Activated CD4-positive, alpha-beta T cell treated with anti-CD3 and anti-CD28 coated beads for 48 hours (primary cell): ENCODE measurements around the gene MYOD1.

Source experiments
- DNase-seq: peaks from one replicate; pipeline ENCODE4 v3.0.0-alpha.2; 2020

MYOD1 gene

DNA sequence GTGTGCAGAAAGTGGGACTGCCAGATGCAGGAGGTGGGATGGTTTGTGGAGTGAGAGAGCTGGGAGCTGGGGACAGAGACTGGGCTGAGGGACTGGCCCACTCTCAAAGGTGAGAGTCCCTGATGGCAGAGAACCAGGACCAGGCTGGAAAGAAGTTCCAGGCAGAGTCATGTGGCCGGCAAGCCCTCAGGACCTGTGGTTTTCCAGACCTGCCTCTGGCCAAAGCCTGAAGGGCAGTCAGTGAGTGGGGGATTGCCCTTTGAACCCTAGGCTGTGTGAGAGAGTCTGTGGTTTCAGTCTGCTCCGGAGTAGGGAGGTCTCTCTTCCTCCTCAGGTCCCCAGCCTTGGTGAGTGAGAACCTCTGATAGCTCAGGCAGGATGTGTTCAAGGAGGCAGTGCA lies 32.2 kb downstream of the MYOD1 start:
- no peak for DNase-seq

DNA sequence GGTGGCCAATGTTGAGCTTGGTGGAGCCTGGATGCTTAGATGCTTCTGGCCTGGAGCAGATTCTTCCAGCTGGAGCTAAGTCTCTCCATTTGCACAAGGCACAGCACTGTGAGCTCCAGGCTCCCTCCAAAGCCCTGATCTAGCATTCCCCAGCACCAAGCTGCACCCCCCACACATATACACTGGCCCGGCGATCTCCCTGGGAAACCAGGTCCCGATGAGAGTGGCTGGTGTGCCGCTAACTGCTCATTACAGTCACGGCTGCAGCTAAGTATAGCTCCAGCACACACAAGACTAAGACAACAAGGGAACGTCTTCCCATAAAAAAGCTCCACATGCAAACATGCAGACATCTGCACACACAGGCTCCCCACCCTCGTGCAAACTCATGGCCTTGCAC lies 32.8 kb downstream of the MYOD1 start:
- DNase-seq: no peak

DNA sequence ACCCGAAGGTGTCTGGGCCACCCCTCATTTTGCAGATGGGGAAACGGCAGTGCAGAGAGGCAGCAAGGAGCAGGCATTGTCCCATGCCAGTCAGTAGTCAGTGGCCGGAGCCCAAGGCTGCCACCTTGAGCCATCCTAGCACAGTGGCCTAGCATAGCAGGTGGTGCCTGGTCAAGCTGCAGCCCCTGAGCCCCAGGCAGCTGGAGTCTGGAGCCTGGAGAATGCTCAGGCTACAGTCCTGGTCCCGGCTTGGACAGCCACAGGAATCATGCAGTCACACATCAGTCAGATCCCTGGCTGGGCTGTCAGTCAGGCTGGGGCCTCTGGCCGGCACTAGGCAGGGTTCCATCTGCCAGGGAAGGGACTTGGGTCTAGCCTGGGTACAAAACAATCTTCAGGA lies 33.8 kb downstream of the MYOD1 start:
- no peak for DNase-seq

DNA sequence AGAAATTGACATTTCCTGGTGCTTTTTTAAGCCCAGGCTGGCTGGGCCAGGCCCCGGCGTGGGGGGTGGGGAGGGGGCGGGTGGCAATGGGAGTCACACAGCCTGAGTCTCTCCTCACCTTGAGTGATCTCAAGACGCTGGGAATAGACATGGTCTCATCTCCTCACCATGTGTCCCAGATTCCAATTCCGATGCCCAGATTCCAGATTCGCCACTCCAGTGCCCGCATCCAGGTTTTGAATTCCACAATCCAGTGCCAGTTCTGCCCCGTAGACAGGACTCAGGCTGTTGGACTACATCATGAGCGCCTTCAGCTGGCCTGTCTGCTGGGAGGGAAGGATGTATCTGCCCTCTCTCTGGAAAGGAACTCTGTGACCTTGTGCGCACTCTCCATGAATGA lies 34.3 kb downstream of the MYOD1 start:
- no peak for DNase-seq

GRCh38 chr11:17755891-17756290 lies 36.5 kb downstream of the MYOD1 start:
- DNase-seq: no peak

DNA sequence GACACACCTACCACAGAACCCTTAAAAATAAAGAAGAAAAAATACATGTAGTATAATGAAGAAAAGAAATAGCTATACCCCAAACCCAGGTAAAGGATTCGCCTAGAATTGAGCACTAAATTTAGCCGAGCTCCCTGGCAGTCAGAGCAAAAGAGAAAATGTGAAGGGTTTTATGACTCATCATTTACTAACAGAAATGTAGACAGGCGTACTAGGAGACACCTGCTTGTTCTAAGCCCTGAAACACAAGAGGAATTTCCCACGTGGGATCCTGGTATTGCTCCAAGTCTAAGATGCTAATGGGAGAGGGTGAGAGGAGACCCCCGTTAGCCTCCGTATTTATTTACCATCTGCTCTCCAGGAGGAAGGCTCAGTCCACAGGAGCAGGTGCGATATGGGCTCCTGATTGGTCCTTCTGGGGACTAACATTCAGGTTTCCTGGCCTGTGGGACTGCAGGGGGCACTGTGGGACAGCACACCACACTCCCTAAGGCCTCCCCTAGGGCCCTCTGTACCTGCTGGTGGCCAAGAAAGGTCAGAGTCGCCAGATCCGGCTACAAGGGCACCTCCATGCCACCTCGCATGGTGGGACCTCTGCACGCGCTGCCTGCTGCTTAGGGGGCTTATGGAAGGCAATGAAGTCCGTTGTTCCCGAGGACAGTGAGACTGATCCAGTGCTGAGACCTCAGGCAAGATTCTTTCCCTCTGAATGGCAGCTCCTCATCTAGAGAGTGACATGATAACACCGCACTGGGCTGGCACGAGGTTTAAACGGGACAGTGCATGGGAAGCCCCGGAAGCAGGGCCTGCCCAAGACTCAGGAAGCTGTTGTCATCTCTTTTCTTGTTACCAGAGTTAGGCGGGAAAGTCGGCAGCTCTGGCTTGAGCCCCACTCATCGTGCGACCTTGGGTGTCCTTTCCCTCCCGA lies 41.0 kb downstream of the MYOD1 start:
- DNase-seq: peak; percentile 53

DNA sequence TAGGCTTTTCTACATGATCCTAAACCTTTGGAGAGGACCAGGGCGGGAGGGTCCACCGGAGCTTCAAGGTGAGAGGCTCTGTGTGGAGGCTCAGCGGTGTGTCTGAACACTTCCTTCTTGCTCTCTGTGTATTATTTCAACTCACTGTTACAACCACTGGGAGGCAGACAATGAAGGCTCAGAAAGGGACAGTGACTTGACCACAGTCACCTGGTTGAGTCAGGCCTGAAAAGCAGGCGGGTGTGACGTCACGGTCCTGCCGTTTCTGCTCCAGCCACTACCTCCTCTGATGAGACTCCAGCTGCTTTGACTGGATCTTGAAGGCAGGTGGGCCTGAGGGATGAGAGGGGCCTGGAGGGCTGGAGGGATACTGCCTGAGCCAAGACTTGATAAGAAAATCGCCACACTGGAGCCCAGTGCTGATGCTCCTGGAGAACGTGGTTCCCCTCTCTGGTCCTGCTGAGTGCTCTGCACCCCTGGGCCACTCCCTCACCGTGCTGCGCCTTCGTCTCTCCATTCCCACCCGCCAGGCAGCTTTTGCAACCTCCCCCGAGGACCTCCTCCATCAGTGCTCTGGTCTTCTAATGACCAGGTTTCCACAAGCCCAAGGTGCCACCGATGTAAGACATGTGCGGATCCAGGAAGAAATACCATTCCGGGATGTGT lies 43.1 kb downstream of the MYOD1 start:
- DNase-seq: no peak

GRCh38 chr11:17763244-17763643 lies 43.9 kb downstream of the MYOD1 start:
- no peak for DNase-seq

DNA sequence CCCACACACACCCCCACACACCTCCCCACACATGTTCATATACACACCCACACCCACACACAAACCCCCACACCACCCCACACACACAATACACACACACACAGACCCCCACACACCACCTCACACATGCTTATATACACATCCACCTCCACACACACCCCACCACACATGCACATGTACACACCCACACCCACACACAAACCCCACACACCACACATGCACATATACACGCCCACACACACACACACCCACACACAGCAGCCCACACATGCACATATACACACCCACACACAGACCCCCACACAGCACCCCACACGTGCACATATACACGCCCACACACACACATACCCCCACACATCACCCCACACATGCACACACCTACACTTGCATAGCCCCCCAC lies 44.3 kb downstream of the MYOD1 start:
- no peak for DNase-seq

DNA sequence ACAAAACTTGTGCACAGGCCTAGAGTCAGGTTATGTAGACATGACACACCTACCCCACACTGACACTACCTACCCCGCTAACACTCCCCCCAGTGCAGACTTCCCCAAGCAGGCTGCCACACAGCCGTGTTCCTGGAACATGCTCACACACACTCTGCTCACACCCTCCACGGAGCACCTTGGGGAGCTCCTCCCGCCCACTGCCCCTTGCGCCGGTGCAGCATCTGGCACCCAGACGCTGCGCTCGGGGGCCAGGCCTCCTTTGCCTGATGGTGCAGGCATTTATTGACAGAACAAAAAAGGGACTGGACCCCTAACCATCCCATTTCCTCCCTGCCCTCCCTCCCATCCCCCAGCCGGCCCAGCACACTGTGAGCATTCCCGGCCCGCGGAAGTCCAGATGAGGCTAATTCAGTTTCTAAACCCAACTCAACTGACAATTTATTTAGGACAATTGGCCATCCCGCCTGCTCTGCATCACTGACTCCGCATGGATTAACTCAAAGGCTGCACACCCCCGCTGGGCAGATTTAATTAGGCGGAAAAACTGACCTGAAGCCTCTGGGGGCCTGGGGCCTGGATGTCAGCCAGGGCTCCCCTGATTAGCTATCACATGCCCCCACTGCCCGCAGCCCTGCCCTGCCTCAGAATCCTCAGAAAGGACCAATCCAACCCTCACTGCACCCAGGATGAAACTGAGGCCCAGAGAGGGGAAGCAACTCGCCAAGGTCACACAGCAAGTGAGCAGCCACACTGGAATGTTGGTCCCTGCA lies 45.3 kb downstream of the MYOD1 start:
- no peak for DNase-seq

DNA sequence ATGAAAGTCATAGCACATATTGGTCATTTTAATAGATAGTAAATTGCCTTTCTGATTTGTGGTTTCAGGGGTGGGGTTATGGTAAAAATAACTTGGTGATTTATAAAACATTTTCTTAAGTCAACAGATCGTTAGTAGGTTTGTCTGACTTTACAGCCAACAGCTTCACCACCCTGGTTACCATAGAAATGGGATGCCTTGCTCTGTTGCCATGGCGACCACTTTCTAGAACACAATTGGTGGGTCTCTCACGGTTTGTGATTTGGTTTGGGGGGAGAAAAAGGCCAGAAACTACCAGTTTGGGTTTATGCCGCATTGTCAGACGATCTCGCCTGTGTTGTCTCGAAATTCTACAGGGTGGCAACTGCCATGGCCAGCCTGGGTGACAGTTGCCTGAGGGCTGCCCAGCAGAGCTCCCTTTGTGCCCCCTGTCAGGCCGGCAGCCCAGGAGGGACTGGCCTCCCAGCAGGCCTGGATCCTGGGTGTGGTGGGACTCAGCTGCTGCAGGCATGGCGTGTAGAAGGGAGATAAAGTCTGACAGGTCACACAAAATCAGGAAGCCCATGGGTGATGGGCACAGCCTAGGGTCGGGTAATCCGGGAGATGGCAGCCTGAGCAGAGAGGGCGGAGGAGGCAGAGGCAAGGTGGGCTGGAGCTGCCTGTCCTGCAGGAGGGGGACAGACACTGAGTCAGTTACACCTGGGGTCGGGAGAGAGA lies 46.1 kb downstream of the MYOD1 start:
- no peak for DNase-seq

DNA sequence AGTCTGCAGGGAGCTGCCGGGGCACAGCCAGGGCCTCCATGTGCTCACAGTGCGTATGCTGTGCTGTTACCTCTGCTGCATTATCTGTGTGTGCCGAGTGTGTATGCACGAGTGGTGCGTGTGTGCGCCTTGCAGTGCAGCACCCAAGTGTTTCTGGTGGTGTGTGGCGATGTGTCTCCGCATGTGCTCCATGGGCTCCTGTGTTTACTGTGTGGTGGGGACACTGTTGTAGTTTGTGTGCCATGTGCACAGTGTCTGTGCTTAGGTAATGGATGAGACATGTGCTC lies 46.6 kb downstream of the MYOD1 start:
- DNase-seq: no peak

DNA sequence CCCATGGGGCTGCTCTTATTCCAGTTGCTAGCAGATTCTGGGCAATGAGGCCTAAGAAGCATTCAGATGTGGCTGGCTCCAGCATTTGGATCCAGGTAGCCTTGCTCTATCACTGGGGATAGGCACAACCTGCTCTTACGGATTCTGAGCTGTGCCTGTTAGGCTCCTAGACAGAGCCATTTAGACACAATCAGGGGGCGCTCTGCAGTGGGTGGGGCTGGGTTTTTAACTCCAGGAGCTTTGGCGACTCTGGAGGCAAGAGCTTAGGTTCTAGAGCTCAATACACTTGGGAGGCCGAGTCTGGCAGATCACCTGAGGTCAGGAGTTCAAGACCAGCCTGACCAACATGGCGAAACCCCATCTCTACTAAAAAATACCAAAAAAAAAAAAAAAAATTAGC lies 47.2 kb downstream of the MYOD1 start:
- no peak for DNase-seq

DNA sequence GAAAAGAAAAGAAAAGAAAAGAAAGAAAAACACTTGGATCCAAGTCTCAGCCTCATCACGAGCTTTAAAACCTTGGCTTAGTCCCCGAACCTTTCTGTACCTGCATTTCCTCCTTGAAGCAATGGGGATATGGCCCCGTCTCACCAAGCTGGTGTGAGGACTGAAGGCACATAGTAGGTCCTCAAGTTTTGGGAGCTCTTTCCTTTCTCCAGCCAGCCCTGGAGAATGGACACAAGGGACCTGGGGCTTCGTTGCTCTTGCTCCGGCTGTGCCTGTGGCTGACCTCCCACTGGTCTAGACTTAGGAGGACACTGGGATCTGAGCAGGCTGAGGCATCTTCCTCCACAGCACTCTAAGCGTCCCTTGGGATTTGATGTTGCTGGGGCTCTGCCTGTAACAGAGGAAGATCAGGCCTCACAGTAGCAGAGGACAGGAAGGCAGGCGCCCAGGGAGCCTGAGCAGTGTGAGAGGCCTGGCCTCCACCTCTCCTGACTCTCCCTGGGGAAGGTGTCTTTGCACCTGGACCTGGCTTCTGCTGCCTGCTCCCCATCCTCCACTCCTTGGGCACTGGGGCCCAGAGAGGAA lies 48.0 kb downstream of the MYOD1 start:
- no peak for DNase-seq

DNA sequence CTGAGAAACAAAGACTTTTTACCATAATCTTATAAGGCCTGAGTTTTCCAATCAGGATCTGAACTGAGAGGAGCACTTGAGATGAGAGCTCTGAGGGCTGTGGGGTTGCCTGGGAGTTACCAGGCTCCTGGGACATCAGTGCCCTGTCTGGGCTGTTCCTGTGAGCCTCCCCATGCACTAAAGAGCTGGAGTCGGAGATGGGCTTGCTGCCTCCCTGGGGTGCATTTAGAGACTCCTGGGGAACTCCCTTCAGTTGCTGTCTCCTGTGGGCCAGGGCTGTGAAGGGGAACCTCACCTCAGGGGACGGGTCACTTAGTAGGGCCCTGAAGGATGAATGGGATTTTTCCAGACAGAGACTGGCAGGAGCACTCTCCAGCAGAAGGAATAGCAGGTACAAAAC lies 48.5 kb downstream of the MYOD1 start:
- no peak for DNase-seq

DNA sequence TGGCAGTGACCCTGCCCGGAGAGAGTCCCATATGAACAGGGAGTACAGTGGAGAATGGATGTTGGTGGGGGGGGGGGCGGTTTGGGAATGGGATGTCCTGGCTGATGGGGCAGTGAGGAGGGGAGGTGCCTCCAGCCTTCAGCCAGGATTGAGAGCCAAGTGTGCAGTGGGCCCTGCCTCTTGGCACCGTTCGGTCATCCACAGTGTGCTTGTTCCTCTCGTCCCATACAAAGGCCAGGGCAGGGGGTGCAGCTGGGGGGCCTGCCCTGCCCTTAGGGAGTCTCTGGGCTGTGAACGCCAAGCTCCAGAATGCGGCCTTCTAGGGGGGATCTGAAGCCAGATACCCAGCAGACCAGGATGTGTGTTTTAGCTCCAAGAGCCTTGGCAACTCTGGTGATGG lies 49.2 kb downstream of the MYOD1 start:
- no peak for DNase-seq

DNA sequence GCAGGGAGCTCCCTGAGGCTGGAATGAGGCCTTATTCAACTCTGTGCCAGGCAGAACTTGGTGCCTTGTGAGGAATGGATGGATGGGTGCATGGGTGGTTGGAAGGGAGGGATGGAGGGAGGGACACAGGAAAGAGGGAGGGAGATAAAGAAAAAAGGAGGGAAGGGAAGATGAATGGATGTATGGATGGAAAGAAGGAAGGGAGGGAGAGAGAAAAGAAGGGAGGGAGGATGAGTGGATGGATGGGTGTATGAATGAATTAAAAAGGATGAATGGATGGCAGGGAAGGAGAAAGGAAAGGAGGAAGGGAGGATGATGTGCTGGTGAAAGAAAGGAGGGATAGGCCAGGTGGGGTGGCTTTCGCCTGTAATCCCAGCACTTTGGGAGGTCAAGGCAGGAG lies 49.8 kb downstream of the MYOD1 start:
- DNase-seq: no peak

DNA sequence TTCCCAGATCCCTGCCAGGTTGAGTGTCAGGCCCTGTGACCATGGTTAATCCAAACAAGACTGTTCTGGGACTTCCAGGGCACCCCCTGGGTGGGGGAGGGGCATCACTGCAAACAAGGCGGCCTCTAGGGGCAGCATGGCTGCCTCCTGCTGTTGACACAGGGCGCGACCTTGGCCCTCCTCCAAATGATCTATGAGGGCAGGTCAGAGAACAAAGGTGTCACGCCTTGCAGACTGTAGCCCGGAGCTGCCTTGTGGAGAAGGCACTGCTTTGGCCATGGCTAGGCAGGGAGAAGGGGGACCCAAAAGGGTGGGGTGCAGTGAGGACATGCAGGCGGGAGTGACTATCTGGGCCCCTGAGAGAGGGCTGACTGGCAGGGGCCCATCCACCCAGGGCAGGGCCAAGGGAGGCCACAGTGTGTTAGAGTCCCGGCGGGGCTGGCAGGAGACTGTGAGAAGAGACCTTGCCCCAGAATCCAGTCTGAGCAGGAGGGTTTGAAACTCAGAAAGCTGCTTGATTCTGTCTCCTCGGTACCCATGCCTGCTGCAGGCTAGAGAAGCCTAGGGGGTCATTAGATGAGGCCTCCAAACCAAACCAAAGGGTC lies 50.8 kb downstream of the MYOD1 start:
- peak; percentile 24 for DNase-seq

DNA sequence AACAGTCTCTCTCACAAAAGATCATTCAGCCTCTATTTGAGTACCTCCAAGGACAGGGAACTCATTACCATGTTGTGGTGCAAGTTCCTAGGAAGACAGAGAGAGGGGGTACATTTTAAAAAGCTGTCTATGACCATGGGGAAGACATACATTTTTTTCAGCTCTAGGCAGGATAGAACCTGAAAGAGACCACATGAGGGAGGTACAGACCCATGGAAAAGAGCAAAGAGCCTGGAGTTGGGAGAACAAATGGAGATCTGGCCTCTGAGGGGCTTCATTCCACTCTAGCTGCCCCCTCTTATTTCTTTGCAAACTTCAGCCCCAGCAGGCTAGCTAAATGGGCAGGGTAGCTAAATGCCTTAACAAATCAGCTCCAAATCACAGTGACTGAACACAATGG lies 51.5 kb downstream of the MYOD1 start:
- no peak for DNase-seq

DNA sequence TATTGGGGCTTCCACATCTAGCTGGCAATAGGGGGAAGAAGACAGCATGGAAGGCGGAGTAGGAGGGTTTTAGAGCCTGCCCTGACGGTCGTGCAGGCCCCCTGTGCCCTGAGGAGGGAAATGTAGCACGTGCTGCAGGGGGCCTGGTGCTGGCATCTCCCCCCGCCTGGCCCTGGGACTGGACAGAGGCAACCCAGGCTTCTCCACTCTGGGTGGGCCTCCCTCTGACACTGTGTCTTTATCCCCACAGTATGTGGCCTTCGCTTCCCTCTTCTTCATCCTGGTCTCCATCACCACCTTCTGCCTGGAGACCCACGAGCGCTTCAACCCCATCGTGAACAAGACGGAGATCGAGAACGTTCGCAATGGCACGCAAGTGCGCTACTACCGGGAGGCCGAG lies 52.0 kb downstream of the MYOD1 start:
- no peak for DNase-seq
